Mesodermal cell (in vitro differentiated cells): ENCODE results near the gene CCM2L.

Source experiments
- H3K27ac ChIP-seq: 2 replicates; pipeline ENCODE4 v1.7.0; 2013; ENCODE audit warnings: mild to moderate bottlenecking, low read depth, low read length, moderate library complexity; ENCODE audit not compliant: severe bottlenecking
- H3K36me3 ChIP-seq: 2 replicates; pipeline ENCODE4 v1.7.1; 2013; ENCODE audit warnings: mild to moderate bottlenecking, low read length, moderate library complexity; ENCODE audit not compliant: control insufficient read depth, insufficient read depth
- H3K4me1 ChIP-seq: one replicate; pipeline ENCODE4 v1.7.1; 2013; ENCODE audit warnings: mild to moderate bottlenecking, low read length; ENCODE audit not compliant: insufficient read depth, control insufficient read depth, poor library complexity, severe bottlenecking
- H3K4me3 ChIP-seq: 2 replicates; pipeline ENCODE4 v1.7.0; 2013; ENCODE audit warnings: low read length, control low read depth, mild to moderate bottlenecking; ENCODE audit not compliant: insufficient read depth, poor library complexity, severe bottlenecking; ENCODE audit errors: extremely low read depth
- H3K9me3 ChIP-seq: 2 replicates; pipeline ENCODE4 v1.7.1; 2013; ENCODE audit warnings: mild to moderate bottlenecking, low read length, moderate library complexity; ENCODE audit not compliant: control insufficient read depth
- WGBS, 2 experiments: methylation state at CpG; one replicate each; pipeline ENCODE4 v1.1.5; 2013; ENCODE audit warnings: missing lambda C conversion rate in 2 of 2; ENCODE audit not compliant: insufficient coverage in 2 of 2; 5-methylcytosine and 5-hydroxymethylcytosine counted together

CCM2L gene

DNA sequence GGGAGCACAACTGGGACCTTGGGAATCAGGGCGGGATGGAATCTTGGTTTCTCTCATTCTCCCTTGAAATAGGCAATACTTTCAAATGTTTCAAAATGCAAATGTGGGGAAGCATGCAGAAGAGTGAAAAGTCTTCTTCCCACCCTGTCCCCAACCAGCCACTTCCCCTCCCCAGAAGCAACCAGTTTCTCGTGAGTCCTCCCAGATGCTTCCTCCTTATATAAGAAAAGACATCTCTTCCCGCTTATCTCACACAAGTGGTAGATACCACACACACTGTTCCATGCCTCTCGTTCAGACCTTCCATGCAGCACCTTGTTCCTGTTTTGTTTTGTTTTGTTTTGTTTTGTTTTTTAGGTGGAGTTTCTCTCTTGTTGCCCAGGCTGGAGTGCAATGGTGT, 67.0 kb downstream of the CCM2L start:
- Histone ChIP-seq H3K36me3 (no peaks in the 10 kb centered on the region), H3K27ac (no peak overlapping the region), H3K9me3 (no peaks in the 10 kb centered on the region), H3K4me3 (no peak overlapping the region), H3K4me1 (peaks cover 2% of the 10 kb centered on the region)
- WGBS, 2 experiments = 67 to 93% methylated on average over 1 to 2 of the region's 4 CpGs

DNA sequence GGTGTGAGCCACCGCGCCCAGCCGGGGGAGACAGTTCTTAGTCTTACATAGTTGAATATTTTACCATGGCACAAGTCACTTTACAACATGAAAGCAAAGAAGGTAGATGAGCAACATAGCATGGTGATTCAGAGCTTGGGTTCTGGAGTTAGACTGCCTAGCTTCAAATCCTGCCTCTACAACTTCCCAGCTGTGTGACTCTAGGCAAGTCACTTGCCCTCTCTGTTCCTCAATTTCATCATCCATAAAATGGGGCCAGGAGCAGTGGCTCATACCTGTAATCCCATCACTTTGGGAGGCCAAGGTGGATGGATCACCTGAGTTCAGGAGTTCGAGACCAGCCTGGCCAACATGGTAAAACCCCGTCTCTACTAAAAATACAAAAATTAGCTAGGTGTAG, 68.1 kb downstream of the CCM2L start:
- no peaks in the 10 kb centered on the region for H3K9me3 ChIP-seq
- H3K27ac ChIP-seq = no peak overlapping the region
- no peak overlapping the region for H3K4me3 ChIP-seq
- no CpG with 5 or more reads among the region's 5 CpGs for WGBS, 2 experiments
- H3K36me3 ChIP-seq = no peaks in the 10 kb centered on the region
- H3K4me1 ChIP-seq = no peaks in the 10 kb centered on the region

DNA sequence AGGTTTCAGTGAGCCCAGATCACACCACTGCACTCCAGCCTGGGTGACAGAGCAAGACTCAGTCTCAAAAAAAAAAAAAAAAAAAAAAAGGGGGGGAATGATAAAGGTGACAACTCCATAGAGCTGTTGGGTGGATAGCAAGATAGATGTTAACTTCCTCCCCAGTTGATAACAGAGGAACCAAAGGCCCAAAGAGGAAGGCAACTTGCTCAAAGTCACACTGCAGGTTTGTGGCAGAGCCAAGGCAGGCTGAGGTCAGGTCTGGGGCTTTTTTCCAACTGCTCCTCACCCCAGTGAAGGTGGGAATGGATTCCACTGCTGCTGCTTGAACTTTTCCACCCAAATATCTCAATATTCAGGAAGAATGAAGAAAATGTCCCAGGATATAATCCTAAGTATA, 68.6 kb downstream of the CCM2L start:
- Histone ChIP-seq H3K9me3 (no peaks in the 10 kb centered on the region), H3K4me3 (no peak overlapping the region), H3K36me3 (no peaks in the 10 kb centered on the region), H3K27ac (no peak overlapping the region), H3K4me1 (no peaks in the 10 kb centered on the region)

DNA sequence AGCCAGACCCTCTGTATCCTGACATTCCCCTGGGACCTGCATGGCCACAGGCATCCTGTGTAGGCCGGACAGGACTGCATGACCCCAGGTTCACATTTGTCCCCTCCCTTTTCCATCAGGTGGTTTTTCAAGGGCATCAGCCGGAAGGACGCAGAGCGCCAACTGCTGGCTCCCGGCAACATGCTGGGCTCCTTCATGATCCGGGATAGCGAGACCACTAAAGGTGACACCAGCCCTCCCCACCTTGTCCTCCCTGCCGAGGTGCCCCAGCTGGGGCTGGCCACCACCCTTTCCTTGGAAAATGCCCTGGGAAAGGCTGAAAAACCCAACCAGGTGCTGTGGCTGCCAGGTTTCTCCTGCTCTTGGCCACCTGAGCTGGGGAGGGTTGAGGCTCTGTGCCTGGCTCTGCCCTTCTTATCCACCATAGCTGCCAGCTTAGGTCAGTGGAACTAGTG, 69.4 kb downstream of the CCM2L start:
- 73 to 77% methylated on average over 7 to 8 of the region's 8 CpGs for WGBS, 2 experiments
- H3K4me3 ChIP-seq = no peak overlapping the region
- no peaks in the 10 kb centered on the region for H3K36me3 ChIP-seq

DNA sequence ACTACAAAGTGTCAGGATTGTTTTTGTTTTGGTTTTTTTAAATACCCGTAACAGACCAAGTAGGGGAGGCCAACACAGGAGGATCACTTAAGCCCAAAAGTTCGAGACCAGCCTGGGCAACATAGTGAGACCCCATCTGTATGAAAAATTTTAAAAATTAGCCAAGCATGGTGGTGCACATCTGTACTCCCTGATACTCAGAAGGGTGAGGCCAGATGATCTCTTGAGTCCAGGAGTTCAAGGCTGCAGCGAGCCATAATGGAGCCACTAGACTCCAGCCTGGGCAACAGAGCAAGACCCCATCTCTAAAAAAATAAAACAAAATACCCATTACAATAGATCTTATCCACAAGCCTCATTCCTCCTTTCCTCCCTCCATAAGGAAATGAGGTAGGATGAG, 70.5 kb downstream of the CCM2L start:
- Histone ChIP-seq H3K27ac (no peak overlapping the region), H3K4me1 (no peaks in the 10 kb centered on the region), H3K4me3 (no peak overlapping the region), H3K9me3 (no peaks in the 10 kb centered on the region), H3K36me3 (no peaks in the 10 kb centered on the region)
- 78 to 89% methylated on average over 1 of the region's 3 CpGs for WGBS, 2 experiments

More for the DNA sequence above, 69.4 kb downstream of the CCM2L start:
- Histone ChIP-seq H3K9me3 (no peaks in the 10 kb centered on the region), H3K27ac (no peak overlapping the region), H3K4me1 (no peaks in the 10 kb centered on the region)
